Body of pancreas (tissue), 4 donors: ENCODE data around the gene MTA1. TPM values are rescaled to one million over a fixed set of nuclear protein-coding genes. Genes with fewer than 3 reads are reported as not detected.

Experiments used
- ATAC-seq: fragments of 150-250 bp; one replicate; pipeline ENCODE4 v1.9.1; 2016
- DNase-seq, 4 donors: peaks; one replicate each; pipeline ENCODE4 v3.0.0-alpha.2; 2019
- H3K27ac ChIP-seq, 4 donors: fragments of 200-600 bp; sonication (generic); 1 replicate in 3 of 4; 2 replicates in 1 of 4; pipeline versions ENCODE4 v1.5.1 to v1.6.1; 2016 to 2019; ENCODE audit warnings: mild to moderate bottlenecking in 1 of 4, mixed read lengths in 1 of 4, moderate library complexity in 1 of 4
- H3K27me3 ChIP-seq, 2 donors: fragments of 200-600 bp; sonication (generic); one replicate each; pipeline ENCODE4 v1.6.0; 2016; ENCODE audit warnings: mild to moderate bottlenecking in 1 of 2
- H3K36me3 ChIP-seq, 2 donors: fragments of 200-600 bp; sonication (generic); replicated peaks in 1 of 2; 2 replicates each; pipeline ENCODE4 v1.5.1; 2016; ENCODE audit warnings: low read depth in 2 of 2; ENCODE audit not compliant: insufficient read depth in 1 of 2
- H3K4me1 ChIP-seq: fragments of 200-600 bp; sonication (generic); one replicate; pipeline ENCODE4 v1.6.0; 2016
- H3K4me3 ChIP-seq, 2 donors: fragments of 200-600 bp; sonication (generic); 1 replicate in 1 of 2; 2 replicates in 1 of 2; pipeline ENCODE4 v1.5.1; 2016 to 2019
- H3K9me3 ChIP-seq, 3 donors: fragments of 200-600 bp; sonication (generic); 1 replicate in 2 of 3; 2 replicates in 1 of 3; pipeline ENCODE4 v1.5.1; 2016
- POLR2A ChIP-seq, 3 donors: fragments of 450-650 bp; IDR thresholded peaks; one replicate each; pipeline ENCODE4 v1.6.1; 2016; ENCODE audit warnings: antibody characterized with exemption in 3 of 3, mild to moderate bottlenecking in 2 of 3
- WGBS, 2 donors: methylation state at CpG; one replicate each; pipeline ENCODE4 v1.1.5; 2017; 5-methylcytosine and 5-hydroxymethylcytosine counted together
- intact Hi-C: fragments of 100-400 bp; cut with DNase I; formaldehyde crosslinking; loops from one replicate; pipeline ENCODE4 v1.15.1; 2023
- total RNA-seq, 2 donors: library from RNA; depleted of rRNA; stranded (reverse); fragments of >200 nt; gene quantifications; one replicate each; pipeline ENCODE4 v1.1.0, GENCODE V29; 2016
- TF ChIP-seq, protein P1 (sequence below), 7 experiments: fragments of 450-650 bp in 4 of 7; fragments of 200-600 bp in 3 of 7; sonication (generic) in 3 of 7; IDR thresholded peaks; one replicate each; pipeline ENCODE4 v1.5.1; 2016 to 2019; ENCODE audit warnings: antibody characterized with exemption in 7 of 7

Gene MTA1
- total RNA-seq, 2 donors from 2014 or later: 69.8 to 92.6 TPM

DNA sequence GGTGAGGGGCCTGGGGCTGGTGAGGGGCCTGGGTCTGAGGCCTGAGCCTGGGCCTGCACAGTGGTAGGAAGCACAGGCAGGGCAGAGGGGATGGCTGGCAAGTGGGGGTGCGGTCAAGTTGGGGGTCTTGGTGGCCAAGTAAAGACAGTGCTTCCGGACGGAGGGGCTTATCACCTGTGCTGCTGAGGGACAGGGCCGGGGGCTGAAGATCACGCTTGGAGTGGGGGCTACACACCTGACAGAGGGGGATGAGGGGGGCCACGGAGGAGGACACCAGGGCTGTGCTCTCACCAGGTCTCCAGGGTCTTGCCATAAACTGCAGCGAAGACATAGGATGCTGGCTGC, 83.6 kb downstream of the MTA1 start:
- WGBS, 2 donors: 77 to 79% methylated on average over 5 to 7 of the region's 7 CpGs
- Histone ChIP-seq H3K36me3 (no peaks in the 10 kb centered on the region), H3K27me3 (no peaks in the 10 kb centered on the region), H3K4me3 (no peak overlapping the region), H3K4me1 (no peaks in the 10 kb centered on the region), H3K9me3 (no peaks in the 10 kb centered on the region), H3K27ac (no peak overlapping the region)
- DNase-seq (no peak), ATAC-seq (no peak)
- intact Hi-C loops: no loop called here
- TF ChIP-seq, protein P1, sequence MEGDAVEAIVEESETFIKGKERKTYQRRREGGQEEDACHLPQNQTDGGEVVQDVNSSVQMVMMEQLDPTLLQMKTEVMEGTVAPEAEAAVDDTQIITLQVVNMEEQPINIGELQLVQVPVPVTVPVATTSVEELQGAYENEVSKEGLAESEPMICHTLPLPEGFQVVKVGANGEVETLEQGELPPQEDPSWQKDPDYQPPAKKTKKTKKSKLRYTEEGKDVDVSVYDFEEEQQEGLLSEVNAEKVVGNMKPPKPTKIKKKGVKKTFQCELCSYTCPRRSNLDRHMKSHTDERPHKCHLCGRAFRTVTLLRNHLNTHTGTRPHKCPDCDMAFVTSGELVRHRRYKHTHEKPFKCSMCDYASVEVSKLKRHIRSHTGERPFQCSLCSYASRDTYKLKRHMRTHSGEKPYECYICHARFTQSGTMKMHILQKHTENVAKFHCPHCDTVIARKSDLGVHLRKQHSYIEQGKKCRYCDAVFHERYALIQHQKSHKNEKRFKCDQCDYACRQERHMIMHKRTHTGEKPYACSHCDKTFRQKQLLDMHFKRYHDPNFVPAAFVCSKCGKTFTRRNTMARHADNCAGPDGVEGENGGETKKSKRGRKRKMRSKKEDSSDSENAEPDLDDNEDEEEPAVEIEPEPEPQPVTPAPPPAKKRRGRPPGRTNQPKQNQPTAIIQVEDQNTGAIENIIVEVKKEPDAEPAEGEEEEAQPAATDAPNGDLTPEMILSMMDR (IDR thresholded peaks at IDR 0.05): no peak
- TF ChIP-seq POLR2A (IDR thresholded peaks at IDR 0.05): no peak

DNA sequence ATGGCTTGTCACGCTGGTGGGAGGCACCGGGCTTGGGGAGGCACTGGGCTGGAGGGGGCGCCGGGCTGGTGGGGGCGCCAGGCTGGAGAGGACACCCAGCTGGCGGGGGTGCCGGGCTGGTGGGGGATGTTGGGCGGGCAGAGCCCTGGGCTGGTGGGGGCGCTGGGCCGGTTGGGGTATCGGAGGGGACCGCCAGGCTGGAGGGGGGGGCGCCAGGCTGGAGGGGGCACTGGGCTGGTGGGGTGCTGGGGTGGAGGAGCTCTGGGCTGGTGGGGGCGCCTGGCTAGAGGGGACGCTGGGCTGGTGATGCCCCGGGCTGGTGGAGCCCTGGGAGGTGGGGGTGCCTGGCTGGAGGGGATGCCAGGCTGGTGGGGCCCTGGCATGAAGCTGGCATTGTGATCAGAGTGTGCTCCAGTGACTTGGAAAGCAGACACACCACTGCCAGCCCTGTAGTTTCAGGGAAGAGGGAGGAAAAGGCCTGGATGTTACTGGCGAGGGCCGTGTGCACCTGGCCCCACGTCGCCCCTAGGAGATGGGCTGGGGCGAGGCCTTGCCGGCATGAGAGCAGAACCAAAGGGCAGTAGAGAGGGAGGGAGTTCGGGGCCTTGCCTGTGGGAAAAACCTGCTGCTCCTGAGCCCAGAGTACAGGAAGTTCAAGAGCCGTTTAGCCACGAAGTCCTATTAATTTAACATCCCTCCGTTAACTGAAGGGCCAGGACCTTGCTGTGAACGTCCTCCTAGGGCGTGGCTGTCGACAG, 84.5 kb downstream of the MTA1 start:
- ATAC-seq (no peak), DNase-seq (no peak)
- no peaks in the 10 kb centered on the region for H3K4me1 ChIP-seq
- WGBS, 2 donors: 55 to 70% methylated on average over 25 to 26 of the region's 29 CpGs
- H3K36me3 ChIP-seq: no peaks in the 10 kb centered on the region
- no peaks in the 10 kb centered on the region for H3K27me3 ChIP-seq
- H3K4me3 ChIP-seq: no peak overlapping the region
- H3K27ac ChIP-seq: no peak overlapping the region
- intact Hi-C loops: no loop called here
- H3K9me3 ChIP-seq: no peaks in the 10 kb centered on the region
- no peak for TF ChIP-seq POLR2A (IDR thresholded peaks at IDR 0.05)
- TF ChIP-seq, protein P1 (IDR thresholded peaks at IDR 0.05): no peak

DNA sequence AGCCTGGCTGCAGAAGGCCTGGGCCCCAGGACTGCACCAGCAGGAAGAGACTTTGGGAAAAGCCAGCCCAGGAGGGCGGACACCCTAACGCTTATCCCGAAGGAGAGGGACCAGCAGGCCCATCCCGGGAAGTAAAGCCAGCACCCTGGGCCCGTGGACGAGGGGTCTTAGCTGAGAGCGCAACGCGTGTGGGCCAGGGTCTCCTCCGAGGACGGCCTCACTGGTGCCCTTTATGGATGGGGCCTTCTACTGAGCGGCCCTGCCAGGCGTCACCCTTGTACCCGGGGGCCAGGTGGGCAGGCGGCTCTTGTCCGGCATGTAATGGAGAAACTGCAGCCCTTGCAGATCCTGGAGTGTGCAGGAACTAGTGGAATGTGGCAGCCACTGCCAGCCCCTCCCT, 85.5 kb downstream of the MTA1 start:
- no peak overlapping the region for H3K27ac ChIP-seq
- 70 to 93% methylated on average over 3 to 16 of the region's 16 CpGs for WGBS, 2 donors
- no peak for ATAC-seq
- H3K36me3 ChIP-seq: no peaks in the 10 kb centered on the region
- TF ChIP-seq, protein P1 (IDR thresholded peaks at IDR 0.05): no peak
- DNase-seq: no peak
- no peak overlapping the region for H3K4me3 ChIP-seq
- intact Hi-C loops: no loop called here
- H3K27me3 ChIP-seq: peaks cover 0 to 7% of the 10 kb centered on the region in 2 donors
- no peaks in the 10 kb centered on the region for H3K9me3 ChIP-seq
- no peaks in the 10 kb centered on the region for H3K4me1 ChIP-seq

DNA sequence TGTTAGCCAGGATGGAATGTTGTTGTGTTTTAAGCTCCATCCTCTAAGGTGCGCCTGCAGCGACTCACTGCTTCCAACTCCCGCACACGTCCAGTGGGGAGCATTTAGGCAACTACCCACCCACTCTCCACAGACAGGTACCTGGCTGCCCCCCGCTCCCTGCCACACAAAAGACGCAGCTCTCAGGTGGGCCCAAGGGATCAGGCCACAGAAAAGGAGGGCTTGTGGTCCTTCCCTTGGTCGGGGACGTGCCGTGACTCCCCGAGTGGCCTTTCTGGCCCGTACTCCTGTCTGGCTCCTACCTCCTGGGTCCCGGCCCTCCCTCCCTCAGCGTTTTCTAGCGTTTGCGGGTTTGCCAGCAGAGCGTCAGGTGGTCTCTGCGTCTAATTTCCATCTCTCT, 87.6 kb downstream of the MTA1 start:
- Histone ChIP-seq H3K4me1 (no peaks in the 10 kb centered on the region), H3K9me3 (no peaks in the 10 kb centered on the region), H3K36me3 (no peaks in the 10 kb centered on the region), H3K27me3 (peaks cover 0 to 8% of the 10 kb centered on the region in 2 donors), H3K27ac (no peak overlapping the region), H3K4me3 (no peak overlapping the region)
- TF ChIP-seq, protein P1 (IDR thresholded peaks at IDR 0.05): no peak
- TF ChIP-seq POLR2A (IDR thresholded peaks at IDR 0.05): no peak
- 55 to 69% methylated on average over 16 to 17 of the region's 17 CpGs for WGBS, 2 donors
- no peak for DNase-seq
- ATAC-seq: no peak
- intact Hi-C loops: no loop called here

DNA sequence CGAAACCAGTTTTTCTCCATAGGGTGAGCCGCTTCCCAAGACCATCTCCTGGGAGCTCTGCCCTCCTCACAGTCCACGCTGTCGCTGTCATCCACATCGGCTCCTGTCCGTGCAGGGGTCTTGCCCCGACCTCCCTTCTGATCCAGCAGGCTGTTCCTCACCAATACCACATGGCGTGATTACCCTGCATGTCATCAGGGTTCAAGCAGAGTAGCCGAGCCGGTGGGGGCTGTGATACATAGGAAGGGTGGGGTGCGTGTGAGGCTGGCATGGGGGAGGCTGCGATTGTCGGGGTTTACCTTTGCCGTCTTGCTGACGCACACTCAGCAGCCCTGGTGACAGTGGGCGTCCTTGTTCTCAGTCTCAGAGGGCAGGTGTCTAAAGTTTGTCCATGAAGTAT, 88.4 kb downstream of the MTA1 start:
- Histone ChIP-seq H3K4me1 (no peaks in the 10 kb centered on the region), H3K27me3 (peaks cover 0 to 8% of the 10 kb centered on the region in 2 donors), H3K9me3 (no peaks in the 10 kb centered on the region), H3K4me3 (no peak overlapping the region), H3K36me3 (no peaks in the 10 kb centered on the region), H3K27ac (no peak overlapping the region)
- no peak for DNase-seq
- TF ChIP-seq POLR2A (IDR thresholded peaks at IDR 0.05): no peak
- TF ChIP-seq, protein P1 (IDR thresholded peaks at IDR 0.05): no peak
- intact Hi-C loops: no loop called here
- ATAC-seq: no peak
- WGBS, 2 donors: 59 to 68% methylated on average over 16 of the region's 16 CpGs
